Measurements from ENCODE around the gene GRIP2. TPM values are rescaled to one million over a fixed set of nuclear protein-coding genes. Genes with fewer than 3 reads are reported as not detected.

Gene GRIP2
- total RNA-seq, 2 donors from 2014 or later = 0.47 to 0.53 TPM

- TF ChIP-seq CTCF (IDR thresholded peaks at IDR 0.05) = no peak
- H3K4me3 ChIP-seq = no peak overlapping the region
- intact Hi-C loops (cut with DNase I) = no loop called here
- H3K27me3 ChIP-seq = no peaks in the 10 kb centered on the region
- H3K27ac ChIP-seq = no peak overlapping the region
- no peaks in the 10 kb centered on the region for H3K4me1 ChIP-seq
- H3K36me3 ChIP-seq = no peaks in the 10 kb centered on the region
- H3K9me3 ChIP-seq = no peaks in the 10 kb centered on the region
- no peak for DNase-seq
- no peak overlapping the region for H3K9ac ChIP-seq (ENCODE audit: low read depth in 2 of 2, low read length in 2 of 2)
These were observed 37.0 kb downstream of the GRIP2 start for GRCh38 chr3:14503033-14503705.

- no peaks in the 10 kb centered on the region for H3K27me3 ChIP-seq
- no peak overlapping the region for H3K4me3 ChIP-seq
- intact Hi-C loops (cut with DNase I) = no loop called here
- no peaks in the 10 kb centered on the region for H3K9me3 ChIP-seq
- no peaks in the 10 kb centered on the region for H3K36me3 ChIP-seq
- no peak overlapping the region for H3K27ac ChIP-seq
- no peak overlapping the region for H3K9ac ChIP-seq (ENCODE audit: low read depth in 2 of 2, low read length in 2 of 2)
- no peak for DNase-seq
- no peak for TF ChIP-seq CTCF (IDR thresholded peaks at IDR 0.05)
- H3K4me1 ChIP-seq = no peaks in the 10 kb centered on the region
These were observed 37.7 kb downstream of the GRIP2 start for GRCh38 chr3:14502472-14502871.

GRCh38 chr3:14497321-14497720, 42.8 kb downstream of the GRIP2 start:
- DNase-seq = no peak
- Histone ChIP-seq H3K27ac (no peak overlapping the region), H3K9ac (ENCODE audit: low read depth in 2 of 2, low read length in 2 of 2) (no peak overlapping the region), H3K9me3 (no peaks in the 10 kb centered on the region), H3K27me3 (no peaks in the 10 kb centered on the region), H3K4me3 (no peak overlapping the region), H3K4me1 (no peaks in the 10 kb centered on the region), H3K36me3 (no peaks in the 10 kb centered on the region)
- intact Hi-C loops (cut with DNase I) = no loop called here
- TF ChIP-seq CTCF (IDR thresholded peaks at IDR 0.05) = no peak

GRCh38 chr3:14496351-14496750, 43.8 kb downstream of the GRIP2 start:
- intact Hi-C loops (cut with DNase I) = no loop called here
- H3K9me3 ChIP-seq = no peaks in the 10 kb centered on the region
- no peaks in the 10 kb centered on the region for H3K27me3 ChIP-seq
- H3K36me3 ChIP-seq = no peaks in the 10 kb centered on the region
- no peak overlapping the region for H3K27ac ChIP-seq
- H3K9ac ChIP-seq (ENCODE audit: low read depth in 2 of 2, low read length in 2 of 2) = no peak overlapping the region
- no peak for TF ChIP-seq CTCF (IDR thresholded peaks at IDR 0.05)
- H3K4me3 ChIP-seq = no peak overlapping the region
- H3K4me1 ChIP-seq = no peaks in the 10 kb centered on the region
- no peak for DNase-seq

GRCh38 chr3:14494973-14495300, 45.2 kb downstream of the GRIP2 start:
- Histone ChIP-seq H3K36me3 (no peaks in the 10 kb centered on the region), H3K4me3 (no peak overlapping the region), H3K4me1 (no peaks in the 10 kb centered on the region), H3K9ac (ENCODE audit: low read depth in 2 of 2, low read length in 2 of 2) (no peak overlapping the region), H3K27me3 (no peaks in the 10 kb centered on the region), H3K9me3 (no peaks in the 10 kb centered on the region), H3K27ac (no peak overlapping the region)
- TF ChIP-seq CTCF (IDR thresholded peaks at IDR 0.05) = no peak
- intact Hi-C loops (cut with DNase I) = no loop called here
- DNase-seq = no peak
